HepG2 (cell line): ENCODE data around the gene PTS. TPM values are rescaled to one million over a fixed set of nuclear protein-coding genes. Genes with fewer than 3 reads are reported as not detected.

ENCODE experiments used
- AHDC1 ChIP-seq: sonication (generic); formaldehyde crosslinking; IDR thresholded peaks from 2 replicates; pipeline ENCODE4 v1.5.1; 2020; ENCODE audit warnings: mild to moderate bottlenecking, missing genetic modification reagents, borderline replicate concordance
- DPF2 ChIP-seq: sonication (generic); formaldehyde crosslinking; IDR thresholded peaks from 2 replicates; pipeline ENCODE4 v1.4.0; 2020; ENCODE audit warnings: mild to moderate bottlenecking, low read depth, missing genetic modification reagents, borderline replicate concordance
- FOSL1 ChIP-seq: sonication (generic); formaldehyde crosslinking; IDR thresholded peaks from 2 replicates; pipeline ENCODE4 v1.9.0; 2021; ENCODE audit warnings: missing genetic modification reagents, borderline replicate concordance
- GATA4 ChIP-seq: sonication (generic); IDR thresholded peaks from 2 replicates; pipeline ENCODE4 v1.6.1; 2016; ENCODE audit warnings: antibody characterized with exemption, low read depth, borderline replicate concordance
- GATAD2A ChIP-seq: IDR thresholded peaks from 2 replicates; pipeline ENCODE4 v1.6.1; 2016
- HHEX ChIP-seq: IDR thresholded peaks from 2 replicates; pipeline ENCODE4 v1.6.1; 2016; ENCODE audit warnings: control low read depth
- IKZF4 ChIP-seq: sonication (generic); formaldehyde crosslinking; IDR thresholded peaks from 2 replicates; pipeline ENCODE4 v1.5.1; 2020; ENCODE audit warnings: borderline replicate concordance, mild to moderate bottlenecking, low read depth, missing genetic modification reagents; ENCODE audit errors: not compliant biosample characterization
- IKZF5 ChIP-seq: IDR thresholded peaks from 2 replicates; pipeline ENCODE4 v1.6.1; 2018; ENCODE audit warnings: missing genetic modification reagents, mild to moderate bottlenecking, missing compliant biosample characterization
- ISL2 ChIP-seq: sonication (generic); formaldehyde crosslinking; IDR thresholded peaks from 2 replicates; pipeline ENCODE4 v1.5.0; 2020; ENCODE audit warnings: missing genetic modification reagents
- JUNB ChIP-seq: sonication (generic); formaldehyde crosslinking; IDR thresholded peaks from 2 replicates; pipeline ENCODE4 v1.8.0; 2022; ENCODE audit warnings: missing genetic modification reagents, mild to moderate bottlenecking, borderline replicate concordance
- NRL ChIP-seq: sonication (generic); formaldehyde crosslinking; IDR thresholded peaks from 2 replicates; pipeline ENCODE4 v1.5.0; 2020; ENCODE audit warnings: missing genetic modification reagents, mild to moderate bottlenecking, moderate library complexity, borderline replicate concordance
- SOX6 ChIP-seq, 2 experiments: fragments of 450-650 bp in 1 of 2; sonication (generic) in 1 of 2; formaldehyde crosslinking in 1 of 2; IDR thresholded peaks; 2 replicates each; pipeline versions ENCODE4 v1.4.0 to v1.6.1; 2017 to 2020; ENCODE audit warnings: antibody characterized with exemption in 1 of 2, mild to moderate bottlenecking in 1 of 2, missing genetic modification reagents in 1 of 2
- SP4 ChIP-seq: sonication (generic); formaldehyde crosslinking; IDR thresholded peaks from 2 replicates; pipeline ENCODE4 v1.8.1; 2023; ENCODE audit warnings: mild to moderate bottlenecking, missing genetic modification reagents
- STAG1 ChIP-seq: sonication (generic); formaldehyde crosslinking; IDR thresholded peaks from 2 replicates; pipeline ENCODE4 v1.4.0; 2020; ENCODE audit warnings: missing genetic modification reagents
- TOPORS ChIP-seq: sonication (generic); formaldehyde crosslinking; IDR thresholded peaks from 2 replicates; pipeline ENCODE4 v1.8.0; 2023; ENCODE audit warnings: mild to moderate bottlenecking, missing genetic modification reagents
- ZBTB7A ChIP-seq: sonication (generic); formaldehyde crosslinking; IDR thresholded peaks from 2 replicates; pipeline ENCODE4 v1.8.0; 2022; ENCODE audit warnings: mild to moderate bottlenecking, missing genetic modification reagents
- ZFX ChIP-seq: sonication (generic); formaldehyde crosslinking; IDR thresholded peaks from 2 replicates; pipeline ENCODE4 v1.4.0; 2020; ENCODE audit warnings: mild to moderate bottlenecking, low read depth, missing genetic modification reagents, moderate library complexity
- ZNF12 ChIP-seq: sonication (generic); formaldehyde crosslinking; IDR thresholded peaks from 2 replicates; pipeline ENCODE4 v1.5.0; 2020; ENCODE audit warnings: missing genetic modification reagents
- ZNF136 ChIP-seq: sonication (generic); formaldehyde crosslinking; IDR thresholded peaks from 2 replicates; pipeline ENCODE4 v1.8.1; 2022; ENCODE audit warnings: low read depth, mild to moderate bottlenecking, moderate library complexity, missing genetic modification reagents
- ZNF577 ChIP-seq: sonication (generic); formaldehyde crosslinking; IDR thresholded peaks from 2 replicates; pipeline ENCODE4 v1.4.0; 2020; ENCODE audit warnings: mild to moderate bottlenecking, low read depth, missing genetic modification reagents, borderline replicate concordance
- ZNF709 ChIP-seq: sonication (generic); formaldehyde crosslinking; IDR thresholded peaks from 2 replicates; pipeline ENCODE4 v1.5.0; 2020; ENCODE audit warnings: mild to moderate bottlenecking, missing genetic modification reagents
- ZNF777 ChIP-seq: sonication (generic); formaldehyde crosslinking; IDR thresholded peaks from 2 replicates; pipeline ENCODE4 v1.4.0; 2020; ENCODE audit warnings: missing genetic modification reagents
- ZNF841 ChIP-seq: sonication (generic); formaldehyde crosslinking; IDR thresholded peaks from 2 replicates; pipeline ENCODE4 v1.8.1; 2023; ENCODE audit warnings: missing genetic modification reagents, borderline replicate concordance
- ZSCAN30 ChIP-seq: sonication (generic); formaldehyde crosslinking; IDR thresholded peaks from 2 replicates; pipeline ENCODE4 v1.5.0; 2020; ENCODE audit warnings: mild to moderate bottlenecking, missing genetic modification reagents
- polyA plus RNA-seq, 8 experiments: library from polyadenylated mRNA; depleted of rRNA in 3 of 8; stranded (reverse) in 7 of 8; unstranded in 1 of 8; fragments of >200 nt; fragmentation: Illumina TruSeq in 4 of 8; extraction: Trizol in 4 of 8; gene quantifications; 2 replicates each; pipeline versions ENCODE4 v1.2.1 to v1.2.3, GENCODE V29; 2011 to 2016; ENCODE audit warnings: low read depth in 4 of 8, missing spikeins in 1 of 8, mixed read lengths in 1 of 8; ENCODE audit not compliant: insufficient read depth in 1 of 8
- total RNA-seq, 5 experiments: library from RNA; depleted of rRNA; stranded (reverse); fragments of >200 nt; fragmentation: Illumina TruSeq; extraction: Trizol; gene quantifications; 2 replicates each; pipeline ENCODE4 v1.2.3, GENCODE V29; 2016; ENCODE audit warnings: low read depth in 1 of 5

PTS gene
- total and polyA plus RNA-seq, 2 of the 13 experiments (the other 11 are each of a cell fraction or from before 2014, with no cell fraction given), result 33.6 to 49.3 TPM

DNA sequence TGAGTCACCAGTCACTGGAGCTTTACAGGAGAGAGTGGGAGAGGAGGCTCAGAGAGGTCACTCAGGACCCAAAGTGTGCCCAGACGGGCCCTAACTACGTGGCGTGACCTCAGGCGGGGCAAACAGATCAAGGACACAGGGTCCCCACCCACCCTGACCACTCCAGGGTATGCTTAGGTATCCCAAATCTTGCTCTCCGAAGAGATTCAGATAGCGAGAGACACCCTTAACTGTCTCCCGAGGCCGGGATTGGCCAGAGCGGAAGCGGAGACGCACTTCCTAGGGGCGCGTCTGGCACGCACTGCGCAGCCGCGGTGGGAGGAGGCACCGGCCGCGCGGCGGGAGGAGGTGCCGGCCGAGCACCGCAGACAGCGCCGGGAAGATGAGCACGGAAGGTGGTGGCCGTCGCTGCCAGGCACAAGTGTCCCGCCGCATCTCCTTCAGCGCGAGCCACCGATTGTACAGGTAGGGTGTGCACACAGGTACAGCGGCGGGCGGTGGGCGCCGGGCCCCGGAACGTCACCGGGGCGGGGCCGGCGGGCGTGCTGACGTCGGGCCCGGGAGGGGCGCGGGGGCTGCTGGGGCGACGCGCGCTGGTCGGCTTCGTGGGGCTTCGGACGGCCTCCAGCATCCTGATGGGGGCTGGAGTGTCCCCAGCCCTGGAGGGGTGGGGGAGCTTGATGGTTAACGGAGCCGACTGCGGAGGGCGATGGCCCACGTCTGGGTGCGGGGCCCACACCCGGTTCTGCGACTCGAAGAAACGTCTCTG is at the start of gene PTS (continued):
- TF ChIP-seq AHDC1 (0 out of 2 replicates have a peak, but pooled peaks have one; percentile 22), FOSL1 (CRISPR knock-in tag) (no peak), HHEX (no peak), TOPORS (no peak), STAG1 (no peak), IKZF5 (CRISPR knock-in tag) (peak; percentile 67; the same call in 1 of the 2 replicates), ZNF709 (0 out of 2 replicates have a peak, but pooled peaks have one; percentile 75), ZFX (CRISPR knock-in tag) (peak; percentile 93), SOX6 (IDR thresholded peaks at IDR 0.05) (no peak), SOX6 (CRISPR knock-in tag; IDR thresholded peaks at IDR 0.05) (no peak), ZNF841 (no peak), IKZF4 (CRISPR knock-in tag) (peak; percentile 88), ZNF12 (CRISPR knock-in tag) (no peak), ZNF777 (CRISPR knock-in tag) (peak; percentile 72; the same call in 1 of the 2 replicates), ZNF577 (CRISPR knock-in tag) (no peak), NRL (CRISPR knock-in tag) (no peak), ZSCAN30 (CRISPR knock-in tag) (no peak), DPF2 (CRISPR knock-in tag) (no peak), GATAD2A (CRISPR knock-in tag) (peak; percentile 34; the same call in 1 of the 2 replicates), GATA4 (peak; percentile 40; the same call in 1 of the 2 replicates), ZBTB7A (CRISPR knock-in tag) (peak; percentile 18; the same call in 1 of the 2 replicates), ISL2 (0 out of 2 replicates have a peak, but pooled peaks have one; percentile 10), SP4 (CRISPR knock-in tag) (peak; percentile 69; the same call in 1 of the 2 replicates), ZNF136 (CRISPR knock-in tag) (no peak), JUNB (no peak)
